Measurements from ENCODE around the gene SPATA6L.

SPATA6L gene

DNA sequence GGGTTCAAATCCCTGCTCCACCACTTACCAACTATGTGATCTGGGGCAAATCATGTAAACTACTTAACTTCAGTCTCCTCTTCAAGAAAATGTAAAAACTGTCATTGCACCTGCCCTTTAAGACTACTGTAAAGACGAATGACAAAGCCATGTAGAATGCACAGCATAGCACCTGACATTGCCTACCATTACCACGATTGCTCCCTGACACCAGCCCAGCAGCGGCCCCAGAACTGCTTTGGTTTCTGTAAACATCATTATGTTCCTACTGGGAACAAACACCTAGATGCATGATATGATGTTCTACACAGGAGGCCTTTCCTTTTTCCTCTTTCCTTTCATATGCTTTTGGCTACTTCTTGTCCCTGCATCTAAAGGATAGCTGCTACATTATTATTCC lies 27.3 kb downstream of the SPATA6L start:
- TF ChIP-seq, protein P1, sequence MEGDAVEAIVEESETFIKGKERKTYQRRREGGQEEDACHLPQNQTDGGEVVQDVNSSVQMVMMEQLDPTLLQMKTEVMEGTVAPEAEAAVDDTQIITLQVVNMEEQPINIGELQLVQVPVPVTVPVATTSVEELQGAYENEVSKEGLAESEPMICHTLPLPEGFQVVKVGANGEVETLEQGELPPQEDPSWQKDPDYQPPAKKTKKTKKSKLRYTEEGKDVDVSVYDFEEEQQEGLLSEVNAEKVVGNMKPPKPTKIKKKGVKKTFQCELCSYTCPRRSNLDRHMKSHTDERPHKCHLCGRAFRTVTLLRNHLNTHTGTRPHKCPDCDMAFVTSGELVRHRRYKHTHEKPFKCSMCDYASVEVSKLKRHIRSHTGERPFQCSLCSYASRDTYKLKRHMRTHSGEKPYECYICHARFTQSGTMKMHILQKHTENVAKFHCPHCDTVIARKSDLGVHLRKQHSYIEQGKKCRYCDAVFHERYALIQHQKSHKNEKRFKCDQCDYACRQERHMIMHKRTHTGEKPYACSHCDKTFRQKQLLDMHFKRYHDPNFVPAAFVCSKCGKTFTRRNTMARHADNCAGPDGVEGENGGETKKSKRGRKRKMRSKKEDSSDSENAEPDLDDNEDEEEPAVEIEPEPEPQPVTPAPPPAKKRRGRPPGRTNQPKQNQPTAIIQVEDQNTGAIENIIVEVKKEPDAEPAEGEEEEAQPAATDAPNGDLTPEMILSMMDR (IDR thresholded peaks at IDR 0.05; ENCODE audit: extremely low read depth, missing control alignments): no peak
- DNase-seq (ENCODE audit: low spot score): no peak

DNA sequence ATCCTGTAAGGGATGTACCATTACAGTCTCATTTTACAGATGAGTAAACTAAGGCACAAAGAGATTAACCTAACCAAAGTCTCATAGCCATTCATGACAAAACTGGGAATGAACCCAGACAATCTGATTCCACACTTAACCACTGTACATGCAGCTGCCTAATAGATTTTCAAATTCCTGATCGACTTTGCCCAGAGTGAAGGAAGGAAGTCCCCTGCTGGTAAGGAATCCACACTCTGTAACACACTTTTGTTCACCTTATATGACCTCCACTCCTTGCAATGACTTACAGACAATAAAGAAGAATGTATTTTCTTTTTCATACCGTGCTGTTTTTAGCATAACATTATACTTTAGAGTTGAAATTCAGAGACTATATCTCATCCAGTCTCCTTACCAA lies 35.4 kb downstream of the SPATA6L start:
- no peak for DNase-seq (ENCODE audit: low spot score)
- TF ChIP-seq, protein P1 (IDR thresholded peaks at IDR 0.05; ENCODE audit: extremely low read depth, missing control alignments): no peak

DNA sequence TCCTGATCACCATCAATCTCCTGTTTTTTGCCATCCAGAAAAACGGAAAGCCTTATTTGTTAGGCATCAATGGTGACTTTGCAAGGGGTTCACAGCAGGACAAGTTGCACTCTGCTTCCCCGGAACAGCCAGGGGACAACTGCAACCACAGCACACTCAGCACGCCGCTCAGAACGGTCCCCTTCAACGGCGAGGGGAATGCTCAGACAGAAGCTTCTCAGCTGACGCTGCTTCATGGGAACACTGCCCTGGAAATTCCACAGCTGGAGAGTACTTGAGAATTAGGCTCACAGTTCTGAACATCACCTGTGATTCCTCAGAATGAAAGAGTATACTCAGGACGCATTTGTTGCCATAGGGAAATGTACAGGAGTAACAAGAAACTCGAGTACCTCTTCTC lies 44.3 kb downstream of the SPATA6L start:
- DNase-seq (ENCODE audit: low spot score): no peak
- TF ChIP-seq, protein P1 (IDR thresholded peaks at IDR 0.05; ENCODE audit: extremely low read depth, missing control alignments): no peak

DNA sequence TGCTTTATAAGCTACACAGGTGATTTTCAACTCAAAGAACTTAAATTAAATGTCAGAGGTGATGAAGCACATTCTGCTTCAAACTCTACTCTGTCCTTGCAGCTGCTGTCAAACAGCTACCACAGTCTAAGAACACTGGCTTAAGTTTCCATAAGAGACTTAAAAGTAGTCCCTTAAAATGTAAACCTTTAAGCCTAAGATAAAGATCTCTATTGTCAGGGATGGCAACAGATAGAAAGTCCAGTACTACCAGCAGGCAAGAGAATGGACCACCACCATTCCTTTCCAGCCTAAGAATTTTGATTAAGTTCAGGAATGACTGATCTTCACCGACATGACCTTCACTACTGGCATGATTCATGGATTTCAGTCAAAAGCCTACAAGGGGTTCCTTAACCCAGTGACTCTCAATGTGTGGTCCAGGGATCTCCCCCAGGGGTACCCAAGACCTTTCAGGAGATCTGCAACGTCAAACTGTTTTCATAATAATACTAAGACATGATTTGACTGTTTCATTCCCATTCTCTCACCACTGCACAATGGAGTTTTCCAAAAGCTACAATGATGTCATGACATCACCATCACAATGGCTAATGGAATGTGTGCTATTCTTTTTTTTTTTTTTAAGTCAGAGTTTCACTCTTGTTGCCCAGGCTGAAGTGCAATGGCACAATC lies 45.3 kb downstream of the SPATA6L start:
- TF ChIP-seq, protein P1 (IDR thresholded peaks at IDR 0.05; ENCODE audit: extremely low read depth, missing control alignments): no peak
- DNase-seq (ENCODE audit: low spot score): no peak

DNA sequence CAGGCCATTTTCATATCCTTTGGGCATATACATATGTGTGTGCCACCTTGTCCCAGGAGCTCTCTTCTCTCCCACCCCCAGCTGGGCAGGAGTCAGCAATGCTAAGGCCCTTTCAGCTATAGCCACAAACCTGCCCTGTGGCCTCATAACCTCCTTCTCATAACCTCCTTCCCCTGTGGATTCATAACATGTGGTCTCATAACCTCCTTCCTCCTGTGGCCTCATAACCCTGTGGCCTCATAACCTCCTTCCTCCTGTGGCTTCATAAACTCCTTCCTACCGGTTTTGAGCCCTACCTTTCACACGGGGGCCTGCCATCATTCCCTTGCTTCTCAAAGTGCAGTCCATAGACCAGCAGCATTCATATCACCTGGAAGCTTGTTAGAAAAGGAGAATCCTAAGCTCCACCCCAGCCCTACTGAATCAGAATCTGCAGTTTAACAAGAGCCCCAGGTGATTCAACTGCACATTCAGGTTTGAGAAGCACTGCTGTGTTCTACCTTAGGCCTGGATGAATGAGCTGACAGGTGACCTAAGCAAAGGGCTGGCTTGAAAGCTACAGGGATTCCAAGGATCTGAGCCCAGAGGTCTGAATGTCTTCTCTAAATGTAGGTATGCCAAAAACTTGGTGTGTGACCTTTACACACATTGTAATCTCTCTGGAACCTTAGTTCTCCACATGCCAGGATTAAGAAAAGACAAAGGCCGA lies 46.1 kb downstream of the SPATA6L start:
- TF ChIP-seq, protein P1 (IDR thresholded peaks at IDR 0.05; ENCODE audit: extremely low read depth, missing control alignments): no peak
- no peak for DNase-seq (ENCODE audit: low spot score)

DNA sequence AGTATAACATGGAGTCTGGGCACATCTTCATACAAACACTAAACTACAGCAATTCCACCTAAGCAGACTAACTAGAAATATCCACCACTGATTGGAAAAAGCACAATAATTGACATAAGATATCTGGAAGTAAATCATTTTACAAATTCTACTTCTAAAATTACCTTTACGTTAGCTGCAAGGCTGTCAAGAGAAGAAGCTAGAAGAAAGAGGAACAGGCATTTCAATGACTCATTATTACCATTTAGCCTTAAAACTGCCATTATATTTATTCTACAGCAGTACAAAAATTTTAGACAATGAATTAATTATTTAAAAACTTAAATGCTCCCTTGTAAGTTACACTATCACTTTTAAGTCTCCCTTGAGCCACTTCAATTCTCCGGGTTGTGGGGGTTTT lies 47.6 kb downstream of the SPATA6L start:
- TF ChIP-seq, protein P1 (IDR thresholded peaks at IDR 0.05; ENCODE audit: extremely low read depth, missing control alignments): no peak
- DNase-seq (ENCODE audit: low spot score): no peak

DNA sequence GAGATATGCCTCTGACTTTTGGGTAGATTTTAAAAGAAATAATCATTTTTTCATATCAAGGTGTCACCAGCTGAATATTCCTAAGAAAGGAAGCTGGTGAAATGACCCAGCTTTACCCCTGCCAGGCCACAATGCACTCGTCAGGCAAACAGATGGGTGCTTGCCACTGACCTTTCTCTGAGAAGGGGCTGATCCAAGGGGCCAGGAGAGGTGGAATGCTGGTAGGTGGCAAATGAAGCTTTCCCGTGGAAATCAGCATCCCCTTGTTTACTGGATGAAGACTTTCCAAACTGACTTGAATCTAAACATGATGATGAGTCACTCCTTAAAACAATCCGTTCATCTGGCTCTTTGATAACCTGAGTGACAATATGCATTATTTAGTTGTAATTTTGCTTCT lies 48.5 kb downstream of the SPATA6L start:
- DNase-seq (ENCODE audit: low spot score): no peak
- TF ChIP-seq, protein P1 (IDR thresholded peaks at IDR 0.05; ENCODE audit: extremely low read depth, missing control alignments): no peak

All from GM20000 (cell line).